Measurements from ENCODE around the gene CISTR. TPM values are rescaled to one million over a fixed set of nuclear protein-coding genes. Genes with fewer than 3 reads are reported as not detected.
"Not testable (repeated sequence)": the region's sequence is repeated elsewhere in the genome, so short reads cannot be mapped to it uniquely, and the experiment has no call there.

Gene CISTR
- total RNA-seq, 1 experiment from 2014 or later: not detected

DNA sequence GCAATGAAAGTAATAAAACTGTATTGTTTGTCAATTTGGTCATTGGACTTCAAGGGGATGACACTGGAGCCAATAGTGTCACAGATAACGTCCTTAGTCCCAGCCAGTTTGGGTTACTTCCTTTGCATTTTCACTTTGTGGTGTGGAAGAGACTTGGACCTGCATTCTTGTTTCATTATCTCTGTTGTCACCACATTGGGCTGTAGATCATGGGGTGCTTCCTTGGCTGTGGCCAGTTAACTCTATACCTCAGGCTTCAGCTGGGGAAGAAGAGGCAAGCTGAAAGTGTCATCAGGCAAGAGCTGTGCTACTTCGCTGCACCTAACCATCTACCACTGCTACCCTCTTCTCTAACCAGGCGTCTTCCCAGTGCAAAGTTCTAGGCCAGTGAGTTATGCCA is 15.1 kb upstream of the CISTR start:
- no peak for DNase-seq (ENCODE audit: low spot score)
- Histone ChIP-seq H3K36me3 (ENCODE audit: insufficient read depth, low read length, poor library complexity, severe bottlenecking) (no peaks in the 10 kb centered on the region), H3K27ac (ENCODE audit: low read depth, low read length, poor library complexity, severe bottlenecking) (no peak overlapping the region), H3K9me3 (ENCODE audit: low read depth, low read length, poor library complexity, severe bottlenecking) (no peaks in the 10 kb centered on the region), H3K4me3 (ENCODE audit: low read depth, low read length, poor library complexity, severe bottlenecking) (no peak overlapping the region), H3K27me3 (replicated peaks; ENCODE audit: insufficient read depth, low read depth, low read length, poor library complexity) (no peaks in the 10 kb centered on the region), H3K4me1 (ENCODE audit: insufficient read depth, low read length, poor library complexity, severe bottlenecking) (peaks cover 6% of the 10 kb centered on the region)
- intact Hi-C loops (cut with micrococcal nuclease; ENCODE audit: unreplicated experiment): loop anchor here (5.0 kb wide), 1 partner anchor 215 kb away; no protein-coding TSS in a partner anchor
- POLR2A ChIA-PET (ENCODE audit: low non-redundant PET): no interaction called here
- CTCF ChIA-PET: no interaction called here
- no peak for TF ChIP-seq EZH2 (IDR thresholded peaks at IDR 0.05; ENCODE audit: borderline replicate concordance, low read depth, low read length, poor library complexity, severe bottlenecking)
- TF ChIP-seq, protein P1, sequence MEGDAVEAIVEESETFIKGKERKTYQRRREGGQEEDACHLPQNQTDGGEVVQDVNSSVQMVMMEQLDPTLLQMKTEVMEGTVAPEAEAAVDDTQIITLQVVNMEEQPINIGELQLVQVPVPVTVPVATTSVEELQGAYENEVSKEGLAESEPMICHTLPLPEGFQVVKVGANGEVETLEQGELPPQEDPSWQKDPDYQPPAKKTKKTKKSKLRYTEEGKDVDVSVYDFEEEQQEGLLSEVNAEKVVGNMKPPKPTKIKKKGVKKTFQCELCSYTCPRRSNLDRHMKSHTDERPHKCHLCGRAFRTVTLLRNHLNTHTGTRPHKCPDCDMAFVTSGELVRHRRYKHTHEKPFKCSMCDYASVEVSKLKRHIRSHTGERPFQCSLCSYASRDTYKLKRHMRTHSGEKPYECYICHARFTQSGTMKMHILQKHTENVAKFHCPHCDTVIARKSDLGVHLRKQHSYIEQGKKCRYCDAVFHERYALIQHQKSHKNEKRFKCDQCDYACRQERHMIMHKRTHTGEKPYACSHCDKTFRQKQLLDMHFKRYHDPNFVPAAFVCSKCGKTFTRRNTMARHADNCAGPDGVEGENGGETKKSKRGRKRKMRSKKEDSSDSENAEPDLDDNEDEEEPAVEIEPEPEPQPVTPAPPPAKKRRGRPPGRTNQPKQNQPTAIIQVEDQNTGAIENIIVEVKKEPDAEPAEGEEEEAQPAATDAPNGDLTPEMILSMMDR (conservative IDR thresholded peaks at IDR 0.05; ENCODE audit: low read depth, low read length): no peak
- BruUV-seq (replicated peaks): no TSS peak

DNA sequence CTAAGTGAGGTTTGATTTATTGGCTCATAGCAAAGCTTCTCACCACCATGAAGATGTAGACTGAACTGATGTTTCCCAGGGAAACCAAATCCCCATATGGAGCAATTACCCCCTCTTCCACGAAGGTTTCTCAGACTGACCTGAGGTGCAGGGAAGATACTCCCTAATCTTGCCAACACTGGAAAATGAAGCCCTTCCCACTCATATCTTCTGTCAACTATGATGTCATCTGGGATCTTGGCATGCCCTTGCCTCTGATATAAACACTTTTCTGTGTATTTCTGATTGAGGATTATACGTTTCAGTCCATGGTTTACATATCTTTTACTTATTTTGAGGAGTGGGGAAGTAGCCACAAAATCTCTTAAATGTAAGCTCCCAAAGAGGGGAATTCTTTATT is 14.1 kb upstream of the CISTR start:
- peaks cover 6% of the 10 kb centered on the region for H3K4me1 ChIP-seq (ENCODE audit: insufficient read depth, low read length, poor library complexity, severe bottlenecking)
- ChIA-PET CTCF (no interaction called here), POLR2A (ENCODE audit: low non-redundant PET) (no interaction called here)
- no peak overlapping the region for H3K27ac ChIP-seq (ENCODE audit: low read depth, low read length, poor library complexity, severe bottlenecking)
- DNase-seq (ENCODE audit: low spot score): no peak
- H3K27me3 ChIP-seq (replicated peaks; ENCODE audit: insufficient read depth, low read depth, low read length, poor library complexity): no peaks in the 10 kb centered on the region
- no peaks in the 10 kb centered on the region for H3K36me3 ChIP-seq (ENCODE audit: insufficient read depth, low read length, poor library complexity, severe bottlenecking)
- BruUV-seq (replicated peaks): no TSS peak
- H3K4me3 ChIP-seq (ENCODE audit: low read depth, low read length, poor library complexity, severe bottlenecking): no peak overlapping the region
- TF ChIP-seq, protein P1 (conservative IDR thresholded peaks at IDR 0.05; ENCODE audit: low read depth, low read length): no peak
- TF ChIP-seq EZH2 (IDR thresholded peaks at IDR 0.05; ENCODE audit: borderline replicate concordance, low read depth, low read length, poor library complexity, severe bottlenecking): no peak
- intact Hi-C loops (cut with micrococcal nuclease; ENCODE audit: unreplicated experiment): loop anchor here (5.0 kb wide), 1 partner anchor 216 kb away; no protein-coding TSS in a partner anchor
- no peaks in the 10 kb centered on the region for H3K9me3 ChIP-seq (ENCODE audit: low read depth, low read length, poor library complexity, severe bottlenecking)

DNA sequence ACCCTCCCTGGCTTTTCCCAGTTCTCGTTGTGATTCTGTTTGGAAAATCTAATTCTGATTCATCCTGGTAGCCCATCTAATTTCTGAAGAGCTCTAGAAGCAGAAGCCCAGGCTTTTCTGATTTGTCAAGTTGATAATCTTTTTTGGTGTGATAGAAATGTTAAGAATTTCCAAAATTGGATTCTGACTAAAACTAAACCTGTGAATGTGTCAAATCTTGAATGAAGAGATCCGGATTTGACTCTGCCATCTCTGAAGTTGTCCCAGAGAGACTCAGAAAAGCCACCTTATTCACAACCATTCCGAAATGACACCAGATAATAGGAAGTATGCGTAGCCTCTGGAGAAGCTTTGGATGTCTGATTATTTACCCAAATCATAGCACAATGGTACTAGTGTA is 12.8 kb upstream of the CISTR start:
- no TSS peak for BruUV-seq (replicated peaks)
- intact Hi-C loops (cut with micrococcal nuclease; ENCODE audit: unreplicated experiment): loop anchor here (5.0 kb wide), 1 partner anchor 218 kb away; no protein-coding TSS in a partner anchor
- H3K9me3 ChIP-seq (ENCODE audit: low read depth, low read length, poor library complexity, severe bottlenecking): no peaks in the 10 kb centered on the region
- no peak for DNase-seq (ENCODE audit: low spot score)
- ChIA-PET CTCF (no interaction called here), POLR2A (ENCODE audit: low non-redundant PET) (no interaction called here)
- H3K27me3 ChIP-seq (replicated peaks; ENCODE audit: insufficient read depth, low read depth, low read length, poor library complexity): no peaks in the 10 kb centered on the region
- H3K36me3 ChIP-seq (ENCODE audit: insufficient read depth, low read length, poor library complexity, severe bottlenecking): no peaks in the 10 kb centered on the region
- no peak overlapping the region for H3K4me3 ChIP-seq (ENCODE audit: low read depth, low read length, poor library complexity, severe bottlenecking)
- no peak for TF ChIP-seq EZH2 (IDR thresholded peaks at IDR 0.05; ENCODE audit: borderline replicate concordance, low read depth, low read length, poor library complexity, severe bottlenecking)
- TF ChIP-seq, protein P1 (conservative IDR thresholded peaks at IDR 0.05; ENCODE audit: low read depth, low read length): no peak
- H3K4me1 ChIP-seq (ENCODE audit: insufficient read depth, low read length, poor library complexity, severe bottlenecking): peaks cover 1% of the 10 kb centered on the region
- H3K27ac ChIP-seq (ENCODE audit: low read depth, low read length, poor library complexity, severe bottlenecking): no peak overlapping the region

DNA sequence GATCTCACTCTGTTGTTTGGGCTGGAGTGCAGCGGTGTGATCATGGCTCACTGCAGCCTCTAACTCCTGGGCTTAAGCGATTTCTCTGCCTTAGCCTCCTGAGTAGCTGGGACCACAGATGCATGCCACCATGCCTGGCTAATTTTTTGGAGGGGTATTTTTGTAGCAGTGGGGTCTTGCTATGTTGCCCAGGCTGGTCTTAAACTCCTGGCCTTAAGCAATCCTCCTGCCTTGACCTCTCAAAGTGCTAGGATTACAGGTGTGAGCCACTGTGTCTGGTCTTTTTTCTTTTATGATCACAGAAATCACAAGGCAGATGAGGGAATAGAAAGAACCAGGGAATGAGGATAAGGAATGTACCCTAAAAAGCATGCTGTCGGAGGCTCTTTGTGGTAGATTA is 11.0 kb upstream of the CISTR start:
- intact Hi-C loops (cut with micrococcal nuclease; ENCODE audit: unreplicated experiment); CTCF ChIA-PET; H3K4me1 ChIP-seq (ENCODE audit: insufficient read depth, low read length, poor library complexity, severe bottlenecking); DNase-seq (ENCODE audit: low spot score); H3K36me3 ChIP-seq (ENCODE audit: insufficient read depth, low read length, poor library complexity, severe bottlenecking); H3K9me3 ChIP-seq (ENCODE audit: low read depth, low read length, poor library complexity, severe bottlenecking); H3K4me3 ChIP-seq (ENCODE audit: low read depth, low read length, poor library complexity, severe bottlenecking); BruUV-seq (replicated peaks); H3K27ac ChIP-seq (ENCODE audit: low read depth, low read length, poor library complexity, severe bottlenecking); H3K27me3 ChIP-seq (replicated peaks; ENCODE audit: insufficient read depth, low read depth, low read length, poor library complexity); POLR2A ChIA-PET (ENCODE audit: low non-redundant PET): not testable (repeated sequence)

Measured in A673 (cell line).